ENCODE results near the gene WWOX.

The WWOX gene

DNA sequence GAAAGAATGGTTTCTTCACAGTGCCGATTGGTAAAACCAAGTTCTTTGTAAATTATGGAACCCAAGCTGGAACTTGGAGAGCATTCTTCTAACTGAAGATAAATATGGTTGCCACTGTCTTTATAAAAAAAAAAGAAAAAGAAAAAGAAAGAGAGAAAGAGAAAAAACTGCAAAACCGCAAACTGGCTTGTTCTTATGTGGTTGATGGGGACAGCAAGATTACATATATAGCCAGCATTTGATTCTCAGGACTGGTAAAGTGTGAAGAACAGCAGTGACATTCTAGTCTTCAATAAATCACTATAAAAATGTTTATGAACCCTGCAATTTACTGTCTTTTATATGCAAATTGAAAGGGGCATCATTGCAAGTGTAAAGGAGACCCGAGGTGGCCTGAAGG is 896.0 kb downstream of the WWOX start:
- DNase-seq (ENCODE audit: low read depth in 1 of 2, low spot score in 1 of 2) = no peak

DNA sequence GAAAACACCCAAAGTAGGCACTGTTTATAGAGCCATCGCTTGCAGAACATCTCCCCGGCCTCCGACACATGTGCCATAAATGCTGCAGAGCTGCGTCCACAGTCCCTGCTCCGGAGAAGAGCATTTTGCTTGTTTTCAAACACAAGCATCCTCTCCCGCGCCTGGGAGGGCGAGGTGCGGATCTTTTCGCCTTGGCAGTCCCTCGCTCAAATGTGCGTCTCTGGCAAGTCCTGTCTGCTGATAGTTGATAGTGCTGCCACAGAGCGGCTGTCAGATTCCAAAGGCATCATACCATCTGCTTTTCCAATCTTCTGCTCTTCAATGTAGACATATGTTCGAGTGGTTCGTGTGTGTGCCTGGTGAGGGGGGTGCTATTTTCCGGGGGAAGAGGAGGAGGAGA is 897.3 kb downstream of the WWOX start:
- no peak for DNase-seq (ENCODE audit: low read depth in 1 of 2, low spot score in 1 of 2)

GRCh38 chr16:78998879-78999278 is 899.4 kb downstream of the WWOX start:
- no peak for DNase-seq (ENCODE audit: low read depth in 1 of 2, low spot score in 1 of 2)

GRCh38 chr16:79001156-79001967 is 901.9 kb downstream of the WWOX start:
- no peak for DNase-seq (ENCODE audit: low read depth in 1 of 2, low spot score in 1 of 2)

DNA sequence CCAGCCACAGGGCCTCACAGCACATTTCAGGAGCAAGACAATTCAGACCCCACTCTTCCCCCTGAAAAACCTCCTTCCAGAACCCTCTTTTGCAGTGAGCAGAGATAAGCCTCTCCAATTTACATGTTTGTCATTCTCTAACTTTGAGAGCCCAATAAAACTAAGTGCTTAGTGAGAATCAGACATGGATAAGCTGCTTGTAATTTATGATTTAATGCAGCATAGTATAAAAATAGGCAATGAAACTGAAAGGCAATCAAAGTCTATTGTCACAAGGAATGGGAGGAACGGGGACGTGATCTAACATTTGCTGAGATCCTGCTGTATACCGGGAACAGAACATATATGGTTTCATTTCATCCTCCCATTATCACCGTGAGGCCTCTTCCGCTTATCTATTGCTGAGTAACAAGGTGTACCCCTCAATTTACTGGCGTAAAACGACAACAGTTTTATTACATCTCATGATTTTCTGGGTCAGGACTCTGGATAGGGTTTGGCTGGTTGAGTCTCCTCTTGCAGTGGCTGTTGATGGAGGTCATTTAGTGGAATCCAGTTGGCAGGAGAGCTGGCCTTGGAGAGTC is 903.7 kb downstream of the WWOX start:
- DNase-seq (ENCODE audit: low read depth in 1 of 2, low spot score in 1 of 2) = no peak

DNA sequence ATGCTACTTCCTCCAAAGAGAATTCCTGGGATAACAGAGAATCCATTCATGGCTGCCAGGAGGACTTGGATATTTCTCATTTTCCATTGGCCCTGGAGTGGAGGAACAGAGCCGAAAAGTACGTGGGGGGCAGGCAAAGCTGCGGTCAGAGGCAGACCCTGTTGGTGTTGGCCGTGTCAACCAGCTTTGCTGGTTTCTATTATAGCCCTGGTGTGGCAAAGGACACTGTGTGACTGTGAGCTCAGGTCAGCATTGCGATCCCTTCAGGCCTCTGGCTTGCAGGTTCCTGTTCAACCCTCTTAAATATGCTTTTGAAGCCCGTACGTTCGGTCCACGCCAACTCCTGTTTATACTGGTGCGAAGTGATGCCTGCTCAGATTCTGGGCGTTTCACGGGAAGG is 904.9 kb downstream of the WWOX start:
- DNase-seq (ENCODE audit: low read depth in 1 of 2, low spot score in 1 of 2) = no peak

DNA sequence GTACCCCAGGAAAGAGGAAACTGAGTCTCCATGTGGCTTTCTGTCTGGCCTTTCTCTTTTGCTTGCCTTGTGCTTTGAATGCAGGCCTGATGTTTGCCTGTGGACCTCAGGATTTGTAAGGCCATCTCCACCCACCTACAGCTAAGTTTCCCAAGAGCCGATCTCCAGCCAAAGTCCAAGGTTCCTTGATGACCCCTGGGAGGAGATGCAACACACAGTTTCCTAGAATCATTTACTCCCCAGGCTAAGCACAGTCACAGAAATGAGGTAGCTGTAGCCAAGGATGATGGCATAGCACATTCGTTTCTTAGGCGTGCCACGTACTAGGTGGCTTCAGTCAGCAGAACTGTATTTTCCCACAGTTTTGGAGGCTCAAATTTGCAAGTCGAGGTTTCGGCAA is 905.6 kb downstream of the WWOX start:
- no peak for DNase-seq (ENCODE audit: low read depth in 1 of 2, low spot score in 1 of 2)

DNA sequence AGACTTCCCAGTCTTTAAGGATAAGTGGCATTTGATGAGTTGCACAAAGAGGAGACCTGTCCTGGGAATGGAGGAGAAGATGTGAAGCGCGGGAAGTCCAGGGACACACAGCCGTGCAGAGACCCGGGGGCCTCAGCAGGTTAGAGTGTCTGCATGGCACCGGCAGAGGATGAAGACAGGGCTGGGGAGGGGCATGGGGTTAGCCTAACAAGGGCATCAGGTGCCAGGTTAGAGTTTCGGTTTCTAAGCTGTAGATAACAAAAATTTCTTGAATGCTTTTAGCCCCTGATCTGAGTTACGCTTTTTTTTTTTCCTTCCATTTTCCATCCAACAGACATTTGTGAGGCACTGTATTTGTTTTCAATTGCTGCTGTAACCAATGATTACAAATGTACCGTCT is 906.8 kb downstream of the WWOX start:
- DNase-seq (ENCODE audit: low read depth in 1 of 2, low spot score in 1 of 2) = no peak

GRCh38 chr16:79006765-79007164 is 907.3 kb downstream of the WWOX start:
- no peak for DNase-seq (ENCODE audit: low read depth in 1 of 2, low spot score in 1 of 2)

GRCh38 chr16:79007614-79008013 is 908.2 kb downstream of the WWOX start:
- no peak for DNase-seq (ENCODE audit: low read depth in 1 of 2, low spot score in 1 of 2)

- no peak for DNase-seq (ENCODE audit: low read depth in 1 of 2, low spot score in 1 of 2)
Observed at GRCh38 chr16:79008036-79008868, 908.8 kb downstream of the WWOX start.

- no peak for DNase-seq (ENCODE audit: low read depth in 1 of 2, low spot score in 1 of 2)
Observed at GRCh38 chr16:79008869-79009179, 909.4 kb downstream of the WWOX start.

DNA sequence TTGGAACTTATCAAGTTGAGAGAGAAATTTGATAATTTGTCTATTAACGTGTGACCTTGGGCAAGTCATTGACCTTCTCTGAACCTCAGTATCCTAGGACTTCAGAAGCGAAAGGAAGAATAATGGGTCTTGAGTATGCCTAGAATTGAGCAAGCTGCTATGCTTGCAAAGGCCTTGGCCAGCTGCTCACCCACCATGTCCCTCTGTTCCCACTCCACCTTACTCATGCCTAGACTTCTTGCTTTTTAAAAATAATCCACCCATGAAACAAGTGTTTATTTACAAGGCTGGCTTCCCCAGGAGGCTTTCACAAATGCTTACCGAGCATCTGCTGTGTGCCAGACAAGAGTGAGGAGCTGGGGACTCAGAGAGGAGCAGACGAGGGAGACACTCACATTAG is 910.4 kb downstream of the WWOX start:
- no peak for DNase-seq (ENCODE audit: low read depth in 1 of 2, low spot score in 1 of 2)

DNA sequence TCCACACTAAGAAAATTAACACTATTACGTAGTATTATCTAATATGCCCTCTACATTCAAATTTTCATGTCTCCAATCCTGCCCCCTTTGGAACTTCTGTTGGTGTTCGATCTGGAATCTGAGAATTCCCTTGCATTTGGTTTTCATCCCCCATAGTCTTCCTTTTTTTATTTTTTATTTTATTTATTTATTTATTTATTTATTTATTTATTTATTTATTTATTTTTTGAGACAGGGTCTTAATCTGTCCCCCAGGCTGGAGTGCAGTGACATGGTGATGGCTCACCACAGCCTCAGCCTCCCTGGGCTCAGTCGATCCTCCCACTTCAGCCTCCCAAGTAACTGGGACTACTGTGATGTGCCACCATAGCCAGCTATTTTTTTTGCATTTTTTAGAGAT is 911.8 kb downstream of the WWOX start:
- no peak for DNase-seq (ENCODE audit: low read depth in 1 of 2, low spot score in 1 of 2)

DNA sequence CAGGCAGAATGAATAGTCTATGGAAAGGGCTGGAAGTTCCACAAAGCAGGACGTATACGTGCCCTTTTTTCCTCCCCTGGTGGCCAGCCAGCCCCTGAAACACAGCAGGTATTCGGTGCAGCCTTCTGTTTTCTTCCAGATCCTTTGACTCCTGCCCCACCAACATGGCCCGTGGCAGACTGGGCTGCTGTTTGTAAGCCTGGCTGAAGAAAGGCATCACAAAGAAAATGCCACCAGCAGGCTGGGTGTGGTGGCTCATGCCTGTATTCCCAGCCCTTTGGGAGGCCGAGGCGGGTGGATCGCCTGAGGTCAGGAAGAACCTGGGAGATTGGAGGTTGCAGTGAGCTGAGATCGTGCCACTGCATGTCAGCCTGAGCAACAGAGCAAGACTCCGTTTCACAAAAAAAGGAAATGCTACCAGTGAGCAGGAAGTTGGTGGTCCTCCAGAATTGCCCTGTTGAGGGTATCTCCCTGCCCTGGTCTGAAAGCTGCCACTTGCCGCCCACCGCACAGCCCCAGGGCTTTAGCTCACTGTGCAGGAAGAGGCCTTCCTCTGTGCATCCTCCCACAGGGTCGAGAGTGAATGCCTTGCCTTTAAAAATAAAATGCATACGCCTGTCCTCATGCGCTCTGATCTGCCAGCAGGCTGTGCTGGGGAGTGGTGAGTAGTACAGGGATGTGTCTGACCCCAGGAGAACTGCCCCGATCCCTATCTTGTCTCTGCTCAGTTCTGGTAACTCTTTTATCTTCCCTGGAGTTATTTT is 913.4 kb downstream of the WWOX start:
- DNase-seq (ENCODE audit: low read depth in 1 of 2, low spot score in 1 of 2) = no peak

DNA sequence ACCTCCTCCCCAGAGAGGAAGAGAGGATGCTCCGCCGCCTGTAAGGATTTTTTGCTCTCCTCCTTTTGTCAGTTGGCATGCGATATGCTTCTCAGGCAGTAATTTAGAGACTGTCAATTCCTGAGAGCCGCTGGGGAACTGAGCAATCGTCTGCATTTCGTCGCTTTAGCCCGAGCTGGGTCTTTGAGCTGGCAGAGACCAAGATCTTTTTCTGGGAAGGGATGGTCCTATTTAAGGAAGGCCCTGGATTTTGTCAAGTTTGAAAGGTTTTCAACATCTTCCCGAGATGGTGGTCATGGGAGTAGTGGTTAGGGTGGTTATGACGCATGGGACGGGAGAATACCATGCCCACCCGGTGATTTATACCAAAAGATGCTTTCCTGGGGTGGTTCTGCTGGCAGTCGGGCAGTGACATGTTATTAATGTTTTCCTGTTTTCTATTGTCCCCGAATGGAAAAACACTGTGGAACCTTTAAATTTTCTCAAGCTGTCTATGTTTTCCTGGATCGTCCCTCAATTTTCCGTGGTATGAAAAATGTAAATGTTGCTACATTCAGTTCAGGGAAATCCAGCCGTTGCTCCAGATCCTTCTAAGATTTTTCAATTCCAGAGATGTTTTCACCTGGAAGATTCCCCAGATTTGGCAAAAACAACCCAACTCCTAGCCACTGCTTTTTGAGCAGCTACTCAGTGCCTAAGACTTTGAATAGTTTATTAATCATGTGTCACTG is 914.6 kb downstream of the WWOX start:
- DNase-seq (ENCODE audit: low read depth in 1 of 2, low spot score in 1 of 2) = no peak

DNA sequence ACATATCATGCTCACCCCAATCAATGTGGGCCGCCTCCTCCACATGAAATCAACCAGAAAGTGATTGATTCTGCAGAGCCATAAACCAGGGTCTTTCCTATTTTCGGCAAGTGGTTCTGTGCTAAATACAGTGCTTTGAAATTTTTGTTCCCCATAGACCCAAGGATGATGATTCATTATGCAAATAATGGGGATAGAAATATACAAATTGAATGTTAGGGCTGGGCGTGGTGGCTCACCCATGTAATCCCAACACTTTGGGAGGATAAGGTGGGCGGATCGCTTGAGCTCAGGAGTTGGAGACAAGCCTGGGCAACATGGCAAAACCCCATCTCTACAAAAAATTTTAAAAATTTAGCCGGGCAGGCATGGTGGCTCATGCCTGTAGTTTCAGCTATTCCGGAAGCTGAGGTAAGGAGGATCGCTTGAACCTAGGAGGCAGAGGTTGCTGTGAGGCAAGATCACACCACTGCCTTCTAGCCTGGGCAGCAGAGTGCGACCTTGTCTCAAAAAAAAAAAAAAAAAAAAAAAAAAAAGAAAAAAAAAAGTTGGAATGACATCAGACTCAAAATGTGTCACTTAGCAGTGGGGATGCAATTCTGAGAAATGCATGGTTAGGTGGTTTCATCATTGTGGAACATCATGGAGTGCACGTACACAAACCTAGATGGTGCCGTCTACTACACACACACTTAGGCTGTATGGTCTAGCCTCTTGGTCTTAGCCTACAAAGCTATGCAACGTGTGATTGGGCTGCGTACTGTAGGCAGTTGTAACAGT is 919.4 kb downstream of the WWOX start:
- DNase-seq (ENCODE audit: low read depth in 1 of 2, low spot score in 1 of 2) = no peak

- no peak for DNase-seq (ENCODE audit: low read depth in 1 of 2, low spot score in 1 of 2)
Observed at GRCh38 chr16:79019431-79019830, 920.0 kb downstream of the WWOX start.

- DNase-seq (ENCODE audit: low read depth in 1 of 2, low spot score in 1 of 2) = no peak
Observed at GRCh38 chr16:79021991-79022630, 922.7 kb downstream of the WWOX start.

- DNase-seq (ENCODE audit: low read depth in 1 of 2, low spot score in 1 of 2) = no peak
Observed at GRCh38 chr16:79026117-79026516, 926.7 kb downstream of the WWOX start.

Data from activated T-helper 1 cell treated with anti-CD3 and anti-CD28 coated beads, Interleukin-2, amount 50 U/mL, for 16 hours (primary cell).